Stimulated activated CD8-positive, alpha-beta memory T cell treated with anti-CD3 and anti-CD28 coated beads, Interleukin-15, amount 100 ng/mL, for 4 hours (primary cell): ENCODE data around the gene ZDHHC3.

ENCODE experiments used
- DNase-seq, 2 donors: peaks; one replicate each; pipeline ENCODE4 v3.0.0-alpha.2; 2020; ENCODE audit warnings: low read depth in 2 of 2

ZDHHC3 gene

DNA sequence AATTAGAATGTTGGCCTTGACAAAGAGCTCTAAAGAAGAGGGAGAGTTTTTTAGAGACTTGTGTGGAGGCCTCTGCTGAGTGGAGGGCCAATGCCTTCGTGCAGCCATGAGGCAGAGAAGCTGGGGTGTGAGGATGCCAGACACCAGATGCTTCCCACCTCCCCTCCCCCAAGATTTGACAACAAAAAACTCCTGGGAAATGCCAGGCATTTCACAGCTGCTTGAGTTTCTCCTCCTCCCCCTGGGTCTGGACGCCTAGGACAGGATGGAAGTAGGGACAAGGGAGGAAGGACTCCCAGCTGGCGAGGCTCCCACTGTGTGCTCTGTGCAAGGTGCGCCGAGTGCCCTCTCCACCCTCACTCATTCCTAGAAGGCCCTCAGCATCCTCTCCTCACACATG is 81.5 kb downstream of the ZDHHC3 start:
- no peak for DNase-seq

DNA sequence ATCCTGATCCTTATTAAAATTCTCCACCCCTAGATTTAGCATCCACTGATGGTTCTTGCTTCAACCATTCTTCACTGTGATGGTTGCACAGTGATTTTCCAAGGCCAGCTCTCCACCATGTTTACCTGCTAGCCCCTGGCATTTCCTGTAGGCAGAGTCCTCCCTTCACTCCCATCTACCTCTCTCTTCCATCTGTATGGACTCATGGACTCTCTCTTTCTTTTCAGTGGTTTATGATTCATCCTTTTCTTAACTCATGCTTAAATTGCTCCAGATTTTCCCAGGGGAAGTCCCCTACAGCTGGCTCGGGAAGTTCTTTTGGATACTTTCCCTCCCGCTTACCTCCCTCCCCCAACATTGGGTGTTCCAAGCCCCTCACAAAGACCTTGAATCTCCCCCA is 82.9 kb downstream of the ZDHHC3 start:
- no peak for DNase-seq

DNA sequence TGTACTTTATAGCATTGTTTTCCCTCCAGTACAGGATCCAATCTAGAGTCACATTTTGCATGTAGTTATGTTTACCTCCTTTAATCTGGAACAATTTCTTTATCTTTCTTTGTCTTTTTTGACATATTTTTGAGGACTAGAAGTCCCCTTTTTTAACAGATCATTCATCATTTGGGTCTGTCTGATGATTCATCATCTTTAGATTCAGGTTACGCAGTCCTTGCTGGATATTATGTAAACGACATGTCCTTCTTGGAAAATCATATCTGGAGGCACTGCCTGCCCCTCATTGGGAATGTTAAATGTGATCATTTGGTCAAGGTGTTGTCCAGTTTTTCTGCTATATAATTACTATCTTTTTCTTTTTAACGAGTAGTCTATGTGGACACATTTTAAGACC is 83.3 kb downstream of the ZDHHC3 start:
- DNase-seq, result no peak

DNA sequence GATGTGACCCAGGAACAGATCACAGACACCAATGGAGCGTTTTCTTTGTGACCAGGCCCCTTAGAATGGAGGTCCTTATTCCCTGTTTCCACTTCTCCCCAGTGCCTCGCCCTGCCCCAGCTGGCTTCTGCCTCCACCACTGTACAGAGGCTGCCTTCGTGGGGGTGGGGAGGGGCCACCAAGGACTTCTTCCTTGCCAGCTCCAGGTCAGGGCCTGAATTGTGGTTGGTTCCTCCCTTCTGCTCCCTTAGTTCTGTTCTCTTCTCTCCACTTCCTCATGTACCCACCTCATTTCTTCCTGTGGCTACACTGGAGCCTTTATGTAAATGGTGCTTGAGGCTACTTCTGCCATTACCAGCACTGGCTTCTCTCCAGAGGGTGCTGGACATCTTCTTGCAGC is 85.1 kb downstream of the ZDHHC3 start:
- no peak for DNase-seq

DNA sequence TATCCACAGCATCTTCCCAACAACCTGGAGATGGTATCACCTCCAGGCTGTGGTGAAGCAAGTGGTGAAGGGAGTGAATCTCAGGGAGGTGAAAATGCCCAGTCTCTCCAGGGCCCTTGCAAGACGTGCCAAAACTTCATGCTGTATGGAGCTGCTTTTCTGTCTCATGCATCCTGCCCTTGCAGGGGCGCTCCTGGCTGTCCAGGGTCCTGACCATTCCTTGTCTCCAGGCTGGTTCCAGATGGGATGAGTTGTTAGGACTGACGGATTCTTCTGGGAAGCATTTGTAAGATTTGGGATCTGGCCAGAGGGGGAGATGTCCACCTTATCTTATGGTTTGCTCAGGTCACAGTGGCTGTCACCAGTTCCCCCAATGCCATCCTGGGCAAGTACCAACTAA is 85.7 kb downstream of the ZDHHC3 start:
- no peak for DNase-seq

DNA sequence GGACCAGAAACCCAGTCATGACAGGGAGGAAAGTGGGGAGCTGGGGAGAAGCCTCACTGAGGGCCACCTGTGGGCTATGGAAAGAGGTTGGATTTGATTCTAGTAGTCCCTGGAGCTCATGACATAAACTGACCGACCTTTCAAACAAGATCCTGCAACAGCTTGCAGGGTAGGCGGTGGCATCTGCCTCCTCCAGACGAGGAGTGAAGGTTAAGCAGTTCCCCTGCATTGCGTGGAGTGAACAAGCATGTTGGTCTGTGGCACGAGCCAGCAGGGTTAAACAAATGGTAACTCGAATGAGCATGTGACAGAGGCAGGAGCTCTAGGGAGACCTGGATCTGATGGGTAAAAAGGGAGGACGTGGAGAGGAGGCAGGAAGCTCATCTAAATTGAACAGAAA is 88.9 kb downstream of the ZDHHC3 start:
- no peak for DNase-seq

DNA sequence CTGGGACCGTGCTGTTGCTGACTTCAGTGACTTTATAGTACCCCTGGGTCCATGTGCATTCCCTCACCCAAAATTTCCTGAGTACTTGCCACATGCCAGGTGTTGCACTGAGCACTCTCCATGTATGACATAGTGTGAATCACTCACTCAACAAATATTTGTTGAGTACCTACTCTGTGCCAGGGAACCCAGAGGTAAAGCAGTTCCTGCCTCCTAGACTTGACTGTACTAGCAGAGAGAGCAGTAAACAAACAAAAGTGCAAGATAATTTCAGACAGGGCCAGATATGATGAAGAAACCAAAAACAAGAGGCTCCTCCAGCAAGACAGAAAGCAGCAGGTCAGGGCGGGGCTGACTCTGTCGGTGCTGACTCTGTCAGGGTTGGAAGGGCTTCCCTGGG is 89.4 kb downstream of the ZDHHC3 start:
- no peak for DNase-seq

DNA sequence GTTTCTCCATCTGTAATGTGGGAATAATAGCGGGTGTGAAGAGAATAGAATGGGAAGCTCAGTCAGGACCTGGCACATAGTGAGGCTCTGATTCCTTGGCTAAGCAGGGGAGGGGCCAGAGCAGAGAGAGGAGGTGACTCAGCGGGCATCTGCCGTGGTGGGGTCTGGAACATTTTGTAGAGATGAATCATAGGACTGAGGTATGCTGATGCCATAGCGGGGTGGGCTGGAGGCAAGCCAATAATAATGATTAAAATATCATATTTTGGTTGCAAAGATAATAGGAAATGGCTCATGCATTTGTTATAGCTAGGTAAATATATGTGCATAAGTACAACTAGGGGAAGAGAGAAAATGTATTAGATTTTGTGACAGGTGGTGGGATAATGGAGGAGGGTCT is 90.4 kb downstream of the ZDHHC3 start:
- no peak for DNase-seq

DNA sequence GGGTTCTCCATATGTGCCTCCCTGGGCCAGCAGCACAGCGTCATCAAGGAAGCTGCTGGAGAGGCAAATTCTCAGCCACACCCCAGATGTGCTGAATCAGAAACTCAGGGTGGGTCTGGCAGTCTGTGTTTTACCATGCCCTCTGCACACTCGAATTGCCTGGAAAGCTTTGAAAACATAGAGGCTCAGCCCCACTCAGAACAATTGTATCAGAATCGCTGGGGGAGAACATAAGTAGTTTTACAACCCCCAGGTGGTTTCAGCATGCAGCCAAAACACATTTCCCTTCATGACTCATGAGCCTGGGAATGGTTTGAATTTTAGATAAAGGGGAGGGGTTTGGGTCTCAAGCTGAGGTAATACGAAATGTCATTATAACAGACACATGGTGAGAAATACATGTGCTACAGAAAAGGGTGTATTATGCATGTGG is 92.0 kb downstream of the ZDHHC3 start:
- DNase-seq, result no peak

DNA sequence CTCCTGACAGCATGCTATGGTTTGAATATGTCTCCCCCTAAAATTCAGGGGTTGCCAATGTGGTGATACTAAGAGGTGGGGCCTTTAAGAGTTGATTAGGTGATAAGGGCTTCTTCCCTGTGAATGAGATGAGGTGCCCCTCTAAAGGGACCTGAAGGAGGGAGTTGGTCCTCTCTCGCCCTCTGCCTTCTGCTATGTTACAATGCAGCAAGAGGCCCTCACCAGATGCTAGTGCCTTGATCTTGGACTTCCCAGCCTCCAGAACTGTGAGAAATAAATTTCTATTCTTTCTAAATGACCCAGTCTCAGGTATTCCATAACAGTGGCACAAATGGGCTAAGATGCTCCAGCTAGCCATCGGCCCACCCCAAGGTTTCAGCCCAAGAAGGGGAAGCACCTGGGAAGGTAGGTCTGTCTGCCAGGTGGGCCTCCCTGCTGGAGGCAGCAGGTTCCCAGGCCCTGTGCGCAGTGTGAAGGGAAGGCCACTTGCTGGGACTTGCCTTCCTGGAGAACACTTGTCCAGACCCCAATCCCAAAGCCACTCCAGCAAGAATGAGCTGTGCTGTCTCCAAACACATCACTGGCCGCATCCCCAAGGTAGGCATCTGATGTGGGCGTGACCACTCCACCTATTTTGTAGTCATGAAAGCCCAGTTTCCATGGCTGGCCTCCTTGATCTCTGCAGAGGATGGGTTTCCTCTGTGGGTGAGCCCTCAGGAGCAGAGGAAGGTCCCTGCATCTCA is 92.6 kb downstream of the ZDHHC3 start:
- DNase-seq, result no peak

DNA sequence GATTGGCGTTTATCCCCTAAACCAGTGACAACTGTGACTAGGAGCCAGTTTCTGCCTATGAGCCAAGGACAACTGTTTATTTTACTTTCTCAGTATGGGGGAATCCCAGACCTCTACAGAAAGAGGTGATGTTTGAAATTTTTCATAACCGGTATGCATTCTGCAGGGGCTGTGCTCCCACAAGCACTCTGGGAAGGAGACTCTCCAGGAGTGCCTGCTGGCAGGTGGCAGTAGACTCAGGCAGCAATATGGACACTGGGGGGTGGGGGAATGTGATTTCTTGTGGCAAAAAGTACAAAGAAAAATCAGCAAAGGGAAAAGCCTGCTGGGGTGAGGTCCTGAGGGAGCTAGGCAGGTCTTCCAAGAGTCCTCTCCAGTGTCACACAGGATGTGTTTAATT is 95.7 kb downstream of the ZDHHC3 start:
- DNase-seq, result no peak

DNA sequence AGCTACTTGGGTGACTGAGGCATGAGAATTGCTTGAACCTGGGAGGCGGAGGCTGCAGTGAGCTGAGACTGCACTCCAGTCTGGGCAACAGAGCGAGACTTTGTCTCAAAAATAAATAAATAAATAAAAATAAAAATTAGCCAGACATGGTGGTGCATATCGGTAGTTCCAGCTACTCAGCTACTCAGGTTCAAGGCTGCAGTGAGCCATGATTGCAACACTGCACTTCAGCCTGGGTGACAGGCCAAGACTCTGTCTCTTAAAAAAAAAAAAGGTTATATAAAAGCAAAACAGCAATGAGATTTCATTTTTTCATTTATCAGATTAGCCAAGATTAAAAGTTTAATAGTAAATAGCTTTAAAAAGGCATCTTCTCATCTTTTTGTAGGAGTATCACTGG is 98.6 kb downstream of the ZDHHC3 start:
- no peak for DNase-seq

DNA sequence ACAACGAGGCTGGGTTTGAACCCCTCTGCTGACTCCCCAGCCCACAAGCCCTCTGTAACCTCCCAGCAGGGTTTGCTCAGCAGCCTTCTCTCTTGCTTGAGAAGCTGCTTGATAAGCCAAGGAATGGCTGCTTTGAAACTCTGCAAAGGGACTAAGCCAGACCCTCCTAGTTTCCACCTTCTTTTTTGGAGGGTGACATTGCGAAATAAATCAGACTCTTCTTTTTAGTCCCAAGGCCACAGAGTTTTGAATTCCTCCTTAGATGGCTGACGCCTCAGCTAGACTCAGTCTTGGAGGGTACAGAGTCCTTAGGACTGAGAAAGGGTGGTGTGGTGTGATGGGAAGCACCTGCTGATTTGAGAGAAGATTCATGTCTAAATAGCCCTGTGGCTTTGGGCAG is 100.4 kb downstream of the ZDHHC3 start:
- DNase-seq, result no peak
